DND-41 (cell line): ENCODE results near the gene GPS2.

Experiments used
- ATAC-seq: fragments of 200-7000 bp; cut with Tn5 transposase; 3 replicates; pipeline ENCODE4 v1.9.1; 2021; ENCODE audit warnings: low read depth; ENCODE audit not compliant: insufficient read depth
- DNase-seq: peaks from one replicate; pipeline ENCODE4 v3.0.0-alpha.2; 2020
- H2AFZ ChIP-seq: 2 replicates; pipeline ENCODE4 v1.6.0; 2012; ENCODE audit warnings: low read depth, low read length
- H3K27ac ChIP-seq: 2 replicates; pipeline ENCODE4 v1.5.1; 2012; ENCODE audit warnings: low read length, inconsistent platforms
- H3K27me3 ChIP-seq: fragments of 200-600 bp; sonication (generic); 2 replicates; pipeline ENCODE4 v1.6.0; 2012; ENCODE audit warnings: low read length, mild to moderate bottlenecking, inconsistent platforms; ENCODE audit not compliant: insufficient read depth, poor library complexity
- H3K36me3 ChIP-seq: 2 replicates; pipeline ENCODE4 v1.5.1; 2012; ENCODE audit warnings: low read length, inconsistent platforms; ENCODE audit not compliant: insufficient read depth
- H3K4me1 ChIP-seq: 2 replicates; pipeline ENCODE4 v1.5.1; 2012; ENCODE audit warnings: mild to moderate bottlenecking, low read length; ENCODE audit not compliant: insufficient read depth
- H3K4me2 ChIP-seq: 2 replicates; pipeline ENCODE4 v1.6.0; 2012; ENCODE audit warnings: mild to moderate bottlenecking, moderate library complexity, low read length, inconsistent platforms; ENCODE audit not compliant: insufficient read depth
- H3K4me3 ChIP-seq, 2 experiments: fragments of 200-600 bp in 1 of 2; shearing (Covaris generic) in 1 of 2; 2 replicates each; pipeline ENCODE4 v1.5.1; 2012 to 2016; ENCODE audit warnings: inconsistent platforms in 2 of 2, low read length in 2 of 2, mild to moderate bottlenecking in 2 of 2, low read depth in 1 of 2, moderate library complexity in 1 of 2
- H3K79me2 ChIP-seq: 2 replicates; pipeline ENCODE4 v1.6.0; 2012; ENCODE audit warnings: low read length, inconsistent platforms; ENCODE audit not compliant: insufficient read depth
- H3K9ac ChIP-seq: 2 replicates; pipeline ENCODE4 v1.6.0; 2012; ENCODE audit warnings: low read depth, mild to moderate bottlenecking, inconsistent platforms, low read length, moderate library complexity
- H3K9me3 ChIP-seq: 2 replicates; pipeline ENCODE4 v1.5.1; 2012; ENCODE audit warnings: low read length, moderate library complexity, mild to moderate bottlenecking, inconsistent platforms; ENCODE audit not compliant: insufficient read depth, severe bottlenecking
- H4K20me1 ChIP-seq: 2 replicates; pipeline ENCODE4 v1.6.0; 2012; ENCODE audit warnings: low read length; ENCODE audit not compliant: insufficient read depth
- EZH2 ChIP-seq: IDR thresholded peaks from 3 replicates; pipeline ENCODE4 v1.6.1; 2012; ENCODE audit warnings: borderline replicate concordance, low read depth, mild to moderate bottlenecking, moderate library complexity, low read length, inconsistent platforms; ENCODE audit not compliant: severe bottlenecking
- TF ChIP-seq, protein P1 (sequence below): IDR thresholded peaks from 2 replicates; pipeline ENCODE4 v1.5.1; 2012; ENCODE audit warnings: borderline replicate concordance, low read length, moderate library complexity, mild to moderate bottlenecking; ENCODE audit not compliant: poor library complexity, severe bottlenecking; ENCODE audit errors: extremely low read depth

Gene GPS2

DNA sequence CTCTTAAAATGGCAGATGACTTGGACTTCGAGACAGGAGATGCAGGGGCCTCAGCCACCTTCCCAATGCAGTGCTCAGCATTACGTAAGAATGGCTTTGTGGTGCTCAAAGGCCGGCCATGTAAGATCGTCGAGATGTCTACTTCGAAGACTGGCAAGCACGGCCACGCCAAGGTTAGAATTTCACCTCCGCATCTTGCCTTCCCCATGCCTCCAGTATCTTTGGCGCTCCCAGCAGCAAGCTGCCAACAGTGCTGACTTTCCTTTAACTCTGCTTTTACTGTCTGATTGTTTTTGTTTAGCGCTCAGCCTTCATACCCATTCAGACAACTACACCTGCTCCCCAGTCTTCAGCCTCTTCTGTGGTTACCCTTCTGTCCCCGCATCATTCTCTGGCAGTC, 5.5 kb downstream of the GPS2 start:
- peak overlapping the region in 1 of 2 experiments; percentile 77; a peak in 3 of 4 replicates for H3K4me3 ChIP-seq

DNA sequence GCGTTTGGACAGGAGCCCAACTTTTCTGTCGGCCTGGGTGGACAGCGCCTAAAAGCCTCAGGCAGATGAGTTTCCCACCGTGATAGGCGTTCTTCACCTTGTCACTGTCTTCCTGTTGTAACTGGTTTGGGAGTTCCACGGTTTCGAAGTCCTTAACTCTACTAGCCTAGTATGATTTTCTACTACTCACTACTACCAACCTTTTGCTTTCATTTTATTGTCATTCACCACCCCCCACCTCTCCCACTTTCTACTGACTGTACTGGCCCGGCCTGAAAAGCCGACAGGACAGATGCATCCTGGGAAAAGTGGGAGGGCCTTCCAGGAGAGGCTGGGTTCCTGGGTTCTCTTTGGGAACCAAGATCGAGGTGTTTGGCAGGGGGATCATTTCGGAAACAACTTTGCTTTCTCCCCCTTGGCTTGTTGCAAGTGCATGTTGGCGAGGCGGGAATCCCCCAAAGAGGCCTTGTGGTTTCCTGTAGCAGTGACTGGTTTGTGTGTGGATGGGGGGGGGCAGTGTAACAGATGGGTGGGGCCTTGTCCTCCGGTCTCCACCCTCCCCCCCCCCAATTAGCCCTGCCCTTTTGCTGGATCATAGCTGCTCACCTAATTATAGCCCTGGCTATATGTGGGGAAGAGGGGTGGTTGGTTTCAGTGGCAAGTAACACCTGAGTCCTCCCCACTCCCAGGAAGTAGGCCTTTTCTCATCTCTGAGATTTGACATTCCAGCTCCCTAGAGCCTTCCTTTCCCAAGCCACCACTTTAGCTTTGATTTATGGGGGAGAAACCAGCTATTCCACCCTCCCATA, 6.3 kb downstream of the GPS2 start:
- H2AFZ ChIP-seq: no peak overlapping the region
- peaks cover 51% of the 10 kb centered on the region for H3K36me3 ChIP-seq
- ATAC-seq (peak; percentile 25), DNase-seq (peak; percentile 89)
- peak overlapping the region; percentile 77 to 84 for H3K4me3 ChIP-seq
- peak overlapping the region; percentile 94 for H3K27ac ChIP-seq
- H3K27me3 ChIP-seq: no peaks in the 10 kb centered on the region
- H3K9me3 ChIP-seq: no peaks in the 10 kb centered on the region
- H3K79me2 ChIP-seq: peaks cover 58% of the 10 kb centered on the region
- no peak for TF ChIP-seq EZH2
- TF ChIP-seq, protein P1, sequence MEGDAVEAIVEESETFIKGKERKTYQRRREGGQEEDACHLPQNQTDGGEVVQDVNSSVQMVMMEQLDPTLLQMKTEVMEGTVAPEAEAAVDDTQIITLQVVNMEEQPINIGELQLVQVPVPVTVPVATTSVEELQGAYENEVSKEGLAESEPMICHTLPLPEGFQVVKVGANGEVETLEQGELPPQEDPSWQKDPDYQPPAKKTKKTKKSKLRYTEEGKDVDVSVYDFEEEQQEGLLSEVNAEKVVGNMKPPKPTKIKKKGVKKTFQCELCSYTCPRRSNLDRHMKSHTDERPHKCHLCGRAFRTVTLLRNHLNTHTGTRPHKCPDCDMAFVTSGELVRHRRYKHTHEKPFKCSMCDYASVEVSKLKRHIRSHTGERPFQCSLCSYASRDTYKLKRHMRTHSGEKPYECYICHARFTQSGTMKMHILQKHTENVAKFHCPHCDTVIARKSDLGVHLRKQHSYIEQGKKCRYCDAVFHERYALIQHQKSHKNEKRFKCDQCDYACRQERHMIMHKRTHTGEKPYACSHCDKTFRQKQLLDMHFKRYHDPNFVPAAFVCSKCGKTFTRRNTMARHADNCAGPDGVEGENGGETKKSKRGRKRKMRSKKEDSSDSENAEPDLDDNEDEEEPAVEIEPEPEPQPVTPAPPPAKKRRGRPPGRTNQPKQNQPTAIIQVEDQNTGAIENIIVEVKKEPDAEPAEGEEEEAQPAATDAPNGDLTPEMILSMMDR: no peak
- H3K9ac ChIP-seq: peak overlapping the region; percentile 88
- H3K4me1 ChIP-seq: peaks cover 65% of the 10 kb centered on the region
- peaks cover 53% of the 10 kb centered on the region for H4K20me1 ChIP-seq
- peak overlapping the region; percentile 76 for H3K4me2 ChIP-seq

More for the DNA sequence above, 5.5 kb downstream of the GPS2 start:
- no peaks in the 10 kb centered on the region for H3K9me3 ChIP-seq
- ATAC-seq: no peak
- peaks cover 66% of the 10 kb centered on the region for H3K79me2 ChIP-seq
- no peak for TF ChIP-seq EZH2
- TF ChIP-seq, protein P1: no peak
- H3K9ac ChIP-seq: peak overlapping the region; percentile 88
- no peaks in the 10 kb centered on the region for H3K27me3 ChIP-seq
- peak overlapping the region; percentile 76 for H3K4me2 ChIP-seq
- peak overlapping the region; percentile 94; the same call in 1 of the 2 replicates for H3K27ac ChIP-seq
- H3K4me1 ChIP-seq: peaks cover 73% of the 10 kb centered on the region
- DNase-seq: no peak
- H3K36me3 ChIP-seq: peaks cover 55% of the 10 kb centered on the region
- H4K20me1 ChIP-seq: peaks cover 61% of the 10 kb centered on the region
- no peak overlapping the region for H2AFZ ChIP-seq

DNA sequence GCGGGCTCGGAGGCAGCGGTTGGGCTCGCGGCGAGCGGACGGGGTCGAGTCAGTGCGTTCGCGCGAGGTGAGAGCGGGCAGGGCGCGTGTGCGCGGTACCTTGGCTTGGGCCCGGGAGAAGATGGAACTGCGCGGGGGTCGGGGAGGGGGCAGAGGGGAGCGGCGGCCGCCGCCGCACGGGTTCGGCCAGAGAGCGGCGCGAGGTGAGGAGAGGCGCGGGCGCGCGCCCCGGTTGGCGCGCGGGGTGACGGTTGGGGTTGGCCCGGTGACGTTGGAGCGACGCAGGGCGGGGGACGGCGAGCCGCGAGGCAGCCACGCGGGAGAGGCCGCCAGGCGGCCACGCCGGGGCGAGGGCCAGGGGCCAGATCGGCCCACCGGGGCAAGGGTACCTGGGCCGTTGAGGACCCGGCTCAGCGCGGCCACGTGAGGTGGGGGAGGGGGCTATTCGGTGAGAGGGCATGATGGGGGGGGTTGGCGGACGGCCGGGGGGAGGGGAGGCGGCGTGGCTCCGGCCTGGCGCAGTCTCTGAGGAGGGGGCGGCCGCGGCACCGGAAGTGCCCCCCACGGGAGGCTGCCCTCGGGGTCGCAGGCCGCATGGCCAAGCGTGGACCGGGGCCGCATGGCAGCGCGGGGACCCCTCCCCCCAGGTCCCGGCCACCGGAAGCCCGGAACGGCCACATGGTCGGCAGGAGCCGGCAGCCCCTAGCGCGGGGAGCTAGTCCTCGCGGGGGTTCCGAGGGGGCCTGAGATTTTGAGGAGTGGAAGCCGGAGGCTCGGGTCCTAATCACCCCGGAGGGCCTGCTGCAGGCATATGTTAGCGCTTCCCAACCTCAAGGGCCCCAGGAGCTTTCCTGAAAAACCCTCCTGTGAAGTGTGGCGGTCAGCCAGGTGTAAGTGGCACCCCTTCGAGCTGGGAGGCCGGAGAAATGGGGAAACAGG, 7.2 kb downstream of the GPS2 start:
- Histone ChIP-seq H3K27ac (peak overlapping the region; percentile 94), H3K79me2 (peaks cover 50% of the 10 kb centered on the region), H3K4me2 (peak overlapping the region; percentile 76), H3K36me3 (peaks cover 42% of the 10 kb centered on the region), H3K9ac (peak overlapping the region; percentile 88), H2AFZ (no peak overlapping the region), H3K27me3 (no peaks in the 10 kb centered on the region), H3K9me3 (no peaks in the 10 kb centered on the region), H3K4me1 (peaks cover 56% of the 10 kb centered on the region), H3K4me3 (peak overlapping the region; percentile 77 to 84), H4K20me1 (peaks cover 45% of the 10 kb centered on the region)
- peak; percentile 56 for DNase-seq
- TF ChIP-seq EZH2: no peak
- TF ChIP-seq, protein P1: peak; percentile 23
- peak; percentile 0; the same call in 1 of the 3 replicates for ATAC-seq
